IPS-15b (cell line): ENCODE data around the gene ANKRD11.
A peak's percentile ranks its signal among the peaks of the same experiment; 100 is the strongest.
"Not testable (repeated sequence)": the region's sequence is repeated elsewhere in the genome, so short reads cannot be mapped to it uniquely, and the experiment has no call there.

Experiments used
- H3K27me3 ChIP-seq: one replicate; pipeline ENCODE4 v1.6.1; 2013; ENCODE audit warnings: low read length; ENCODE audit not compliant: control insufficient read depth, insufficient read depth
- H3K36me3 ChIP-seq: one replicate; pipeline ENCODE4 v1.6.1; 2013; ENCODE audit warnings: low read length; ENCODE audit not compliant: control insufficient read depth, insufficient read depth
- H3K4me1 ChIP-seq: one replicate; pipeline ENCODE4 v1.6.1; 2013; ENCODE audit warnings: mild to moderate bottlenecking, low read length; ENCODE audit not compliant: control insufficient read depth, insufficient read depth
- H3K4me3 ChIP-seq: one replicate; pipeline ENCODE4 v1.5.1; 2013; ENCODE audit warnings: low read depth, low read length
- H3K9ac ChIP-seq: one replicate; pipeline ENCODE4 v1.6.1; 2013; ENCODE audit warnings: low read depth, mild to moderate bottlenecking, low read length
- H3K9me3 ChIP-seq: one replicate; pipeline ENCODE4 v1.6.1; 2013; ENCODE audit warnings: mild to moderate bottlenecking, low read length; ENCODE audit not compliant: control insufficient read depth, insufficient read depth

ANKRD11 gene

GRCh38 chr16:89300976-89301360 is 189.4 kb downstream of the ANKRD11 start:
- no peak overlapping the region for H3K9ac ChIP-seq
- H3K4me3 ChIP-seq, result no peak overlapping the region
- H3K27me3 ChIP-seq, result no peaks in the 10 kb centered on the region
- H3K4me1 ChIP-seq, result peaks cover 11% of the 10 kb centered on the region
- peaks cover 32% of the 10 kb centered on the region for H3K36me3 ChIP-seq
- H3K9me3 ChIP-seq, result no peaks in the 10 kb centered on the region

GRCh38 chr16:89300311-89300975 is 189.9 kb downstream of the ANKRD11 start:
- peak overlapping the region; percentile 60 for H3K9ac ChIP-seq
- no peaks in the 10 kb centered on the region for H3K27me3 ChIP-seq
- H3K4me1 ChIP-seq, result peaks cover 11% of the 10 kb centered on the region
- H3K36me3 ChIP-seq, result peaks cover 32% of the 10 kb centered on the region
- H3K4me3 ChIP-seq, result no peak overlapping the region
- H3K9me3 ChIP-seq, result no peaks in the 10 kb centered on the region

DNA sequence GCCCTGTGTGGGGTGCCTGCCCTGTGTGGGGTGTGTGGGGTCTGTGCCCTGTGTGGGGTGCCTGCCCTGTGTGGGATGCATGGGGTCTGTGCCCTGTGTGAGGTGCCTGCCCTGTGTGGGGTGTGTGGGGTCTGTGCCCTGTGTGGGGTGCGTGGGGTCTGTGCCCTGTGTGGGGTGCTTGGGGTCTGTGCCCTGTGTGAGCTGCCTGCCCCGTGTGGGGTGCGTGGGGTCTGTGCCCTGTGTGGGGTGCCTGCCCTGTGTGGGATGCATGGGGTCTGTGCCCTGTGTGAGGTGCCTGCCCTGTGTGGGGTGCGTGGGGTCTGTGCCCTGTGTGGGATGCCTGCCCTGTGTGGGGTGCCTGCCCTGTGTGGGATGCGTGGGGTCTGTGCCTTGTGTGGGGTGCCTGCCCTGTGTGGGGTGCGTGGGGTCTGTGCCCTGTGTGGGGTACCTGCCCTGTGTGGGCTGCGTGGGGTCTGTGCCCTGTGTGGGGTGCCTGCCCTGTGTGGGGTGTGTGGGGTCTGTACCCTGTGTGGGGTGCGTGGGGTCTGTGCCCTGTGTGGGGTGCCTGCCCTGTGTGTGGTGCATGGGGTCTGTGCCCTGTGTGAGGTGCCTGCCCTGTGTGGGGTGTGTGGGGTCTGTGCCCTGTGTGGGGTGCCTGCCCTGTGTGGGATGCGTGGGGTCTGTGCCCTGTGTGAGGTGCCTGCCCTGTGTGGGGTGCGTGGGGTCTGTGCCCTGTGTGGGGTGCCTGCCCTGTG is 190.8 kb downstream of the ANKRD11 start:
- peaks cover 14% of the 10 kb centered on the region for H3K4me1 ChIP-seq
- H3K4me3 ChIP-seq, H3K9ac ChIP-seq, H3K9me3 ChIP-seq, H3K27me3 ChIP-seq: not testable (repeated sequence)
- peaks cover 29% of the 10 kb centered on the region for H3K36me3 ChIP-seq

GRCh38 chr16:89298623-89299225 is 191.6 kb downstream of the ANKRD11 start:
- Histone ChIP-seq H3K9ac (no peak overlapping the region), H3K36me3 (peaks cover 21% of the 10 kb centered on the region), H3K4me1 (peaks cover 22% of the 10 kb centered on the region), H3K9me3 (no peaks in the 10 kb centered on the region), H3K27me3 (no peaks in the 10 kb centered on the region), H3K4me3 (no peak overlapping the region)

DNA sequence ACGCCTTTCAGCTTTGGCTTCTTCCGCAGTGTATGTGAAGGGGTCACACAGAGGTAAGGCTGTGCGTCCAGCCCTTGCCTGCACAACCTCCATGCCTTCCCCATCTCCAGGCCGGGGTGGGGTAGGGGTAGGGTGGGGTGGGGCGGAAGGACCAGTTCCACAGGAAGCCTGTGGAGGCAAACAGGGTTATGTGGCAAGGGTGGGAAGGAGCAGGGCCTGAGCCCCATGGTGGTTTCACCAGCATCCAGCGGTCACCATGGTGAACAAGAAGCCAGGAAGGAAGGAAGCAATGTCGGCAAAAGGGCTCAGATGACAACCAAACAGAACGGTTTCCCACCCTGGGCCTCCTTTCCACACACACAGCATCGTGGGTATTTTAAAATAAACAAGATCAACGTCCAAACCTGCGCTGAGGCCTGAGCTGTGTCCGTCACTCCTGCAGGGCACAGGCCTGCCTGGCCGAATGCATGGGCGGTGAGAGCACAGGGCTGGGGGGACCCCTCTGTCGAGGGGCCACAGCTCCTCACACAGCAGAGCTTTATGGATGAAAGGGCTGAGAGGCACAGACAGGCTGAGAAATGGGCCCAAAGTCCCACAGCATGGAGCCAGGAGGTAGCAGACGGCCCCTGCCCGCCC is 192.3 kb downstream of the ANKRD11 start:
- H3K9me3 ChIP-seq, result no peaks in the 10 kb centered on the region
- peaks cover 24% of the 10 kb centered on the region for H3K4me1 ChIP-seq
- H3K4me3 ChIP-seq, result no peak overlapping the region
- no peaks in the 10 kb centered on the region for H3K27me3 ChIP-seq
- H3K9ac ChIP-seq, result no peak overlapping the region
- peaks cover 14% of the 10 kb centered on the region for H3K36me3 ChIP-seq

- no peak overlapping the region for H3K9ac ChIP-seq
- no peaks in the 10 kb centered on the region for H3K9me3 ChIP-seq
- H3K27me3 ChIP-seq, result no peaks in the 10 kb centered on the region
- no peak overlapping the region for H3K4me3 ChIP-seq
- H3K36me3 ChIP-seq, result peaks cover 10% of the 10 kb centered on the region
- H3K4me1 ChIP-seq, result peaks cover 30% of the 10 kb centered on the region
Observed at GRCh38 chr16:89297156-89297874, 193.0 kb downstream of the ANKRD11 start.

- Histone ChIP-seq H3K9me3 (no peaks in the 10 kb centered on the region), H3K36me3 (peaks cover 8% of the 10 kb centered on the region), H3K4me3 (no peak overlapping the region), H3K27me3 (no peaks in the 10 kb centered on the region), H3K4me1 (peaks cover 44% of the 10 kb centered on the region), H3K9ac (no peak overlapping the region)
Observed at GRCh38 chr16:89295915-89296314, 194.4 kb downstream of the ANKRD11 start.

DNA sequence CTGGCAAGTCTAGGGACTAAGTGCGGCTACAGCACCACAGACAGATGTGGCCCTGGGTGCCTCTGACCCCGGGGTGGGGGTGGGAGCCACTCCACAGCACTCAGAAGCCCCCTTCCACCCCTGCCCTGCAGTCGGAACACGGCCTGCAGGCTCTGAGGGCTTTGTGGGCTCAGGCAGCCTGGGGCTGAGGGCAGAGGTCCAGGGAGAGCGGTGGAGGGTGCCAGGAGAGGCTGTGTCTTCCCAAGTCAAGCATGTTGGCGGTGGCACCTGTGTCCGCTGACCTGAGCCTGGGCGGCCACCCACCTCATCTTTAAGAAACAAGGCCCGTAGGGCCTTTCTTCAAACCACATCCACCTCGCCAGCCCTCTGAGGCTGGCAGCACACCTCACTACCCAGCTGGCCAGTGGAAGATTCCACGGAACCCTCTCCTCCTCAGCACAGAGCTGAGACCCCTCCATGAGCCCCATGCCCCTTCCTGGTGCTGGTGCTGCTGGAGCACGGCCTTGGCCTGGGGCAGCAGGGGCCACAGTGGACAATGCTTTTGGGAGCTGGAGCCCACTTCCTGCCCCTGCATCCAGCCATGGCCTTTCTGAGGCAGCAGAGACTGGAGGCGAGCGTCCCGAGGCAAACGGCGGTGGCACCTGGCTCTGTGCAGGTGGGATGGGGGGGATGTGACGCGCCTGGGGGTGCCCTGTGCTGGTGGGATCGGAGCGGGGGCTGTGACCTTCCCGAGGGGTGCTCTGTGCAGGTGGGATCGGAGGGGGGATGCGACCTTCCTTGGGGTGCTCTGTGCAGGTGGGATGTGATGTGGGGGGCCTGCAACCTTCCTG is 195.1 kb downstream of the ANKRD11 start:
- peak overlapping the region; percentile 65 for H3K9ac ChIP-seq
- H3K9me3 ChIP-seq, result no peaks in the 10 kb centered on the region
- no peaks in the 10 kb centered on the region for H3K27me3 ChIP-seq
- no peak overlapping the region for H3K4me3 ChIP-seq
- H3K36me3 ChIP-seq, result peaks cover 6% of the 10 kb centered on the region
- H3K4me1 ChIP-seq, result peaks cover 47% of the 10 kb centered on the region

DNA sequence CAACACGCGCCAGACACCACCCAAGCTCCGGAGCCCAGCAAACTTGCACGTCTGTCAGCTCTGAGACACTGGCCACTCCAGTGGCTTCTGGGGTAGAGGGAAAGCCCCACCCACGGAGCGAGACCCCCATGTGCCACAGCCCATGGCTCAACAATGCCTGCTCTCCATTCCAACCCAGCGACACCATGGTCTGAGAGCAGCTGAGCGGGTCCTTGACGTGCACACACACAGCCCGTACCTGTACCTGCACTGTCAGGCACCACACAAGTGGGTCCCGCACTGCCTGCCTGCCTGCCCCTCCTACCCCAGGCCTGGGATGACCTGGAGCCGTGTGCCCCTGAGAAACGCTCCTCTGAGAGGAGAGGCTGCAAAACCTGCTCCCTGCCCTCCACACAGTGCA is 195.9 kb downstream of the ANKRD11 start:
- H3K4me1 ChIP-seq, result peaks cover 51% of the 10 kb centered on the region
- H3K4me3 ChIP-seq, result no peak overlapping the region
- H3K27me3 ChIP-seq, result no peaks in the 10 kb centered on the region
- peaks cover 2% of the 10 kb centered on the region for H3K36me3 ChIP-seq
- no peaks in the 10 kb centered on the region for H3K9me3 ChIP-seq
- H3K9ac ChIP-seq, result peak overlapping the region; percentile 65

GRCh38 chr16:89293276-89294143 is 196.9 kb downstream of the ANKRD11 start:
- H3K9me3 ChIP-seq, result no peaks in the 10 kb centered on the region
- H3K9ac ChIP-seq, result peak overlapping the region; percentile 65
- H3K4me3 ChIP-seq, result no peak overlapping the region
- H3K27me3 ChIP-seq, result no peaks in the 10 kb centered on the region
- peaks cover 8% of the 10 kb centered on the region for H3K36me3 ChIP-seq
- peaks cover 51% of the 10 kb centered on the region for H3K4me1 ChIP-seq
